Fibroblast of lung (primary cell): ENCODE measurements around the gene HPSE2. TPM values are rescaled to one million over a fixed set of nuclear protein-coding genes. Genes with fewer than 3 reads are reported as not detected.

Experiments used
- DNase-seq, 2 donors: peaks; one replicate each; pipeline versions ENCODE4 v3.0.0 to v3.0.0-alpha.2; 2010; ENCODE audit warnings: low read depth in 2 of 2
- H2AFZ ChIP-seq: 2 replicates; pipeline ENCODE4 v1.5.1; 2012; ENCODE audit warnings: low read length, control low read depth, inconsistent platforms
- H3K27ac ChIP-seq: 2 replicates; pipeline ENCODE4 v1.5.1; 2011; ENCODE audit warnings: low read length, control low read depth; ENCODE audit not compliant: insufficient read depth
- H3K27me3 ChIP-seq: 2 replicates; pipeline ENCODE4 v1.5.1; 2011; ENCODE audit warnings: mild to moderate bottlenecking, low read length; ENCODE audit not compliant: control insufficient read depth, insufficient read depth
- H3K36me3 ChIP-seq: 2 replicates; pipeline ENCODE4 v1.5.1; 2011; ENCODE audit warnings: low read length; ENCODE audit not compliant: control insufficient read depth, insufficient read depth
- H3K4me1 ChIP-seq: 2 replicates; pipeline ENCODE4 v1.5.1; 2011; ENCODE audit warnings: low read length; ENCODE audit not compliant: control insufficient read depth, insufficient read depth; ENCODE audit errors: extremely low read depth
- H3K4me2 ChIP-seq: 2 replicates; pipeline ENCODE4 v1.5.1; 2011; ENCODE audit warnings: low read length, control low read depth; ENCODE audit not compliant: insufficient read depth; ENCODE audit errors: extremely low read depth
- H3K4me3 ChIP-seq, 4 experiments: fragments of 200-600 bp in 1 of 4; sonication (generic) in 1 of 4; replicated peaks in 1 of 4; 2 replicates each; pipeline ENCODE4 v1.5.1; 2011 to 2016; ENCODE audit warnings: low read length in 4 of 4, low read depth in 3 of 4, mild to moderate bottlenecking in 3 of 4, control low read depth in 2 of 4, inconsistent platforms in 1 of 4, mixed read lengths in 1 of 4; ENCODE audit not compliant: insufficient read depth in 1 of 4; ENCODE audit errors: control extremely low read depth in 1 of 4
- H3K79me2 ChIP-seq: 2 replicates; pipeline ENCODE4 v1.5.1; 2012; ENCODE audit warnings: mild to moderate bottlenecking, low read length, inconsistent platforms; ENCODE audit not compliant: control insufficient read depth, insufficient read depth
- H3K9ac ChIP-seq: 2 replicates; pipeline ENCODE4 v1.5.1; 2011; ENCODE audit warnings: mild to moderate bottlenecking, low read length, control low read depth; ENCODE audit not compliant: insufficient read depth
- H3K9me3 ChIP-seq: 2 replicates; pipeline ENCODE4 v1.5.1; 2012; ENCODE audit warnings: low read depth, low read length; ENCODE audit not compliant: control insufficient read depth, insufficient read depth
- H4K20me1 ChIP-seq: 2 replicates; pipeline ENCODE4 v1.5.1; 2011; ENCODE audit warnings: low read length; ENCODE audit not compliant: control insufficient read depth, insufficient read depth; ENCODE audit errors: extremely low read depth
- CTCF ChIP-seq, 2 donors: IDR thresholded peaks in 1 of 2; conservative IDR thresholded peaks in 1 of 2; 1 replicate in 1 of 2; 2 replicates in 1 of 2; pipeline ENCODE4 v1.5.1; 2011 to 2012; ENCODE audit warnings: low read length in 2 of 2, control low read depth in 1 of 2, inconsistent platforms in 1 of 2, low read depth in 1 of 2, mild to moderate bottlenecking in 1 of 2
- EZH2 ChIP-seq: IDR thresholded peaks from 2 replicates; pipeline ENCODE4 v1.5.1; 2012; ENCODE audit warnings: low read length, control low read depth, mild to moderate bottlenecking; ENCODE audit errors: missing control alignments
- polyA plus RNA-seq, 2 donors: library from polyadenylated mRNA; depleted of rRNA in 1 of 2; stranded (reverse) in 1 of 2; unstranded in 1 of 2; fragments of >200 nt; gene quantifications; 2 replicates each; pipeline ENCODE4 v1.2.1, GENCODE V29; 2011 to 2012; ENCODE audit warnings: missing spikeins in 1 of 2
- total RNA-seq: library from RNA; depleted of rRNA; stranded (reverse); fragments of >200 nt; gene quantifications from 2 replicates; pipeline ENCODE4 v1.2.1, GENCODE V29; 2014

Gene HPSE2
- total and polyA plus RNA-seq, 2 donors (not counting 1 experiment from before 2014, with no cell fraction given), result 0.02 to 0.17 TPM

GRCh38 chr10:98423691-98424120 lies 811.9 kb downstream of the HPSE2 start:
- Histone ChIP-seq H3K4me3 (no peak overlapping the region), H3K4me2 (no peak overlapping the region), H3K79me2 (no peaks in the 10 kb centered on the region), H3K9ac (no peak overlapping the region), H3K9me3 (no peaks in the 10 kb centered on the region), H3K27ac (no peak overlapping the region), H3K36me3 (peaks cover 14% of the 10 kb centered on the region), H4K20me1 (no peaks in the 10 kb centered on the region), H3K27me3 (no peaks in the 10 kb centered on the region), H2AFZ (no peak overlapping the region), H3K4me1 (no peaks in the 10 kb centered on the region)
- no peak for TF ChIP-seq CTCF (conservative IDR thresholded peaks at IDR 0.05 in 1 of 2, IDR thresholded peaks at IDR 0.05 in 1 of 2; ENCODE audit: low read depth in 1 of 2, low read length in 2 of 2)
- no peak for TF ChIP-seq EZH2
- no peak for DNase-seq

- H3K79me2 ChIP-seq, result no peaks in the 10 kb centered on the region
- H3K4me1 ChIP-seq, result no peaks in the 10 kb centered on the region
- DNase-seq, result no peak
- peaks cover 14% of the 10 kb centered on the region for H3K36me3 ChIP-seq
- no peak for TF ChIP-seq EZH2
- no peak for TF ChIP-seq CTCF (conservative IDR thresholded peaks at IDR 0.05 in 1 of 2, IDR thresholded peaks at IDR 0.05 in 1 of 2; ENCODE audit: low read depth in 1 of 2, low read length in 2 of 2)
- H3K27me3 ChIP-seq, result no peaks in the 10 kb centered on the region
- no peak overlapping the region for H3K4me2 ChIP-seq
- no peaks in the 10 kb centered on the region for H4K20me1 ChIP-seq
- no peak overlapping the region for H2AFZ ChIP-seq
- H3K27ac ChIP-seq, result no peak overlapping the region
- no peak overlapping the region for H3K4me3 ChIP-seq
- no peak overlapping the region for H3K9ac ChIP-seq
- no peaks in the 10 kb centered on the region for H3K9me3 ChIP-seq
Observed at GRCh38 chr10:98422182-98422581, 813.5 kb downstream of the HPSE2 start.

- Histone ChIP-seq H3K4me1 (no peaks in the 10 kb centered on the region), H3K79me2 (no peaks in the 10 kb centered on the region), H3K27me3 (no peaks in the 10 kb centered on the region), H2AFZ (no peak overlapping the region), H3K9me3 (no peaks in the 10 kb centered on the region), H3K4me3 (no peak overlapping the region), H3K27ac (no peak overlapping the region), H3K36me3 (peaks cover 15% of the 10 kb centered on the region), H3K4me2 (no peak overlapping the region), H3K9ac (no peak overlapping the region), H4K20me1 (no peaks in the 10 kb centered on the region)
- no peak for TF ChIP-seq EZH2
- no peak for TF ChIP-seq CTCF (conservative IDR thresholded peaks at IDR 0.05 in 1 of 2, IDR thresholded peaks at IDR 0.05 in 1 of 2; ENCODE audit: low read depth in 1 of 2, low read length in 2 of 2)
- DNase-seq, result no peak
Observed at GRCh38 chr10:98420786-98421185, 814.9 kb downstream of the HPSE2 start.
